HuH-7.5 (cell line): ENCODE data around the gene PKIG.
"Not testable (repeated sequence)": the region's sequence is repeated elsewhere in the genome, so short reads cannot be mapped to it uniquely, and the experiment has no call there.

ENCODE experiments used
- DNase-seq: peaks from one replicate; pipeline ENCODE4 v3.0.0; 2011; ENCODE audit warnings: low spot score

The PKIG gene

DNA sequence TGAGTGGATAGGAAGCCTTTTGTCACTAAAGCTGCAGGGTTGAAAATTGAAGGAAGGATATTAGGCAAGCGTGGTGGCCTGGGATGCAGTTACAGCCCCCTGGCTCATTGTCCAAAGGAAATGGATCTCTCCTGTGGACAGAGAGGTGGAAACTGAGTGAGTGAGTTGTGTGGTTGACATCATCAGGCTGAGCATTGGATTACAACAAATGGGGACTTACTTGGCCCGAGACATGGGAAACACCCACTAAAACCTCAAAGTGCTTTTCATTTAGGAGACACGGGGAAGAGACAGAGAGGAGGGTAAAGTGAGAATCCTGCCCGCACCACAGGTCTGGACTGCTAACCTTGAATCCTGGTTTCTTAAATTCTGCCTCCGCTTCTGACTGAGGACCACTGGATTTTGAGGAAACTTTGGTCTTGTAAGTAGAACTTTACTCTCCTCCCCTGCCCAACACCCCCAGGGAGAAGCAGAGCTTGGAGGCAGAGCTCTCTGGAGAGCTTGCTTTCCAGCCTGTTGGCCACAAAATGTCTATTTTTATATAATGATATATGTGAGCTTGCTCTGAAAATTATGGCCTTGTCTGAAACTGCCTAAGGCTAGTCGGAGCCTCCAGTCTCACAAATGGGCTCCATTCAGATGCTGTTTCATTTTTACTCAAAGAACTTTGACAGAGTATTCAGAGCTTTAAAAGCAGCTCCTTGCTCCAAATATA lies at the start of gene PKIG:
Gene PKIG (plus strand): TSS at position 269 of the 715 bp plus-strand sequence. CDS start 31,978 bp downstream, outside the sequence.
- no peak for DNase-seq

DNA sequence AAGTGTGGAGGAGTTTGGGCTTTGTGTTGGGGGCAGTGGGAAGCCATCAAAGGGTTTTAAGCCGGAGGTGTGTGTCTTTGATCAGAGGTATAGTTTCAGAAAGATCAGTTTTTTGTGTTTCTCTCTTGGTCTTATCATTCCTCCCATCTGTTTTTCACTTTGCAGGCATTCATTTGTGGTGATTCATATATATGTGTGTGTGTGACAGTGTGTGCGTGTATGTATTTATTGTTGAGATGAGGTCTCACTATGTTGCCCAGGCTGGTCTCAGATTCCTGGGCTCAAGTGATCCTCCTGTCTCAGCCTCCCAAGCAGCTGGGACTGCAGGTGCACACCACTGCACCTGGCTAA lies 49.4 kb upstream of the PKIG start:
- DNase-seq = no peak

DNA sequence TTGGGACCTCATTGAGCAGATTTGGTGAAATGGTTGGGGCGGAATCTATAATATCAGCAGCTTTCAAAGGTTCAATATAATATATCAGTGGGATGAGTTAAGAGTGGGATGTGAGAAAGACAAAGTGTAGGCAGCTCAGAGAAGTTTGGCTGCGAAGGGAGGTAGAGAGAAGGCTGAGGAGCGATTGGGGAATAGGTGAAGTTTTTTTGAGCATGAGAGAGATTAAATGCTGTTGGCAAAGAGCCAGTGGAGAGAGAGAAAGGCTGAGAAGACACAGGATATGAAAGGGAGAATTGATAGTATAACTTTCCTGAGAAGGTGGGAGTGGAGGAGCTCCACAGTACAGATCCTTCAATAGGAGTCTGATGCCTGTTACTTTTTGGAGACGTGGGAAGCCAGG lies 48.5 kb upstream of the PKIG start:
- DNase-seq = no peak

DNA sequence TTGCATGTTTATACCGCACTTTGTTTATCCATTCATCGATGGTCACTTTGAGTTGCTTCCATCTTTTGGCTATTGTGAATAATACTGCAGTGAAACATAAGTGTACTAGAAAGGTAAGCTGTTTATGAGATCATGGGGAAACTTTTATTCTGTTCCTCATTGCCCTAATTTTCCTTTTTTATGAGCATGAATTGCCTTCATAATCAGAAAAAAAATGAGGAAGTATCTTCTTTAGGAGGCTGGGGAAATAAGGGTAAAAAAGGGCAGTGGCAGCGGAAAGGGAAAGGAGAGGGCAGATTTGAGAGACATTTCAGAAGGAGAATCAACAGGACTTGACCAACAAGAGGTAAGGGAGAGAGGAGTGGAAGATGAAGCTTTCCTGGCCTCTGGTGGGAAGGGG lies 46.2 kb upstream of the PKIG start:
- no peak for DNase-seq

DNA sequence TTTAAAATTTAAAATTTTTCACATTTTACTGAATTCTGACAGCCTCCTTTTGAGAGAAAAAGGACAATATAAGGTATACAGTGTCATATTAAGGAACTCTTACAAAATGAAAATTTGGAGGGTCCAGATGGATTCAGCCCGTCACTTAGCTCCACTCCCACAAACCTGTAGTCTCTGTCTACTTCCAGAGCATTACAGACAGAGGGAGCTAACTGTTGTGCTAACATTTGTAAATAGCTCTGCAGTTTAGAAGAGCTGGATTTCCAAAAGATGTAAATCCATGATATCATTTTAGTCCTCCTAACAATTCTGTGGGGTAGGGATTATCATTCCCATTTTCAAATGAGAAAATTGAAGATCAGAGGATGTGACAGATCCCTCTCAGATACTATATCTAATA lies 44.4 kb upstream of the PKIG start:
- DNase-seq = no peak

DNA sequence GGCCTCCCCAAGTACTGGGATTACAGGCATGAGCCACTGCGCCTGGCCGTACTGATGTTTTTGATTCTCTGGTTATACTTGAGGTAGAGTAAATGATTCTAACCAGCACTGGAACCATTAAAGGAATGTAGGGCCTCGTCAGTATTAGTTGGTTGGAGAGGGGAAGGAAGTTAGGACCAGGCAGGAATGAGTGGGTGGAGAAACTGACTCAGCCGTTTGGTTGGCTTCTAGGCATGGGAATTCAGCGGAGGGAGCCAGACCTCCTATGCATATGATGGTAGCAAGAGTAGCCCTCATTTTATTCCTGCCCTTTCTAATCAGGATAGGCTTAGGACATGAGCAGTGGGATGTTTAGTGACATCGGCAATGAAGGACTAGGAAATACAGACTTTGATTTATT lies 41.5 kb upstream of the PKIG start:
- no peak for DNase-seq

DNA sequence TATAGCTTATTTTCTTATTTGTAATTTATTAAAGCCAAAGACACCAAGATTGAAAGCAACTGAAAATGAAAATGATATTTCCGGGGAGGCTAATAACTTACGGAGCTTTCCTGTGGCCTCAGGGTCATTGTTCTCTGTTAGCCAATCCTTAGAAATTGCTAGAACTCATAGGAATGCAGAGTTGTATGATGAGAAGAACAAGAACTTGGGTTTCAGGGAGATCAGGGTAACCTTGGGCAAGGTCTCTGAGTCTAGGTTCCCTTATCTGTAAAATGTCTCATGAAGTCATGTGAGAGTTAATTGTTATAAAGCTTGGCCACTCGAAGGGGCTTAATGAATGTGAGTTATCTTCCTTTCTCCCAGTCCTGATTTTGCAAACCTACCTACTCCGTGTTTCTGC lies 40.4 kb upstream of the PKIG start:
- DNase-seq = no peak

DNA sequence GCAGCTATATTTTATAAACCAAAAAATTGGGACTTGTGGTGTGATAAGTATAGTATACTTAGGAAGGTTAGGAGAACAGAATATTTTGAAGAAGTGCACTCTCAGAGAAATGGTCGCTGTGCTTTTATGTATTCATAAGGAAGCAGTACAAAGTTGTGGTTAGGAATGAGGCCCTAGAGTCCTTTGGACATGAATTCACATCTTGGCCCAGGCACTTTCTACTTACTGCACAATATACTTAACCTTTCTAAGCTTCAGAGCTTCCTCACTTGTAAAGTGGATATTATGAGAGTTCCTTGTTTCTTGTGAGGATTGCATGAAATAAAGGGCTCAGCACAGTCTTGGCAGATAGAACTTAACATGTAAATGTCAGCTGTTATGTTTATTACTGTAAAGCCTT lies 39.5 kb upstream of the PKIG start:
- no peak for DNase-seq

DNA sequence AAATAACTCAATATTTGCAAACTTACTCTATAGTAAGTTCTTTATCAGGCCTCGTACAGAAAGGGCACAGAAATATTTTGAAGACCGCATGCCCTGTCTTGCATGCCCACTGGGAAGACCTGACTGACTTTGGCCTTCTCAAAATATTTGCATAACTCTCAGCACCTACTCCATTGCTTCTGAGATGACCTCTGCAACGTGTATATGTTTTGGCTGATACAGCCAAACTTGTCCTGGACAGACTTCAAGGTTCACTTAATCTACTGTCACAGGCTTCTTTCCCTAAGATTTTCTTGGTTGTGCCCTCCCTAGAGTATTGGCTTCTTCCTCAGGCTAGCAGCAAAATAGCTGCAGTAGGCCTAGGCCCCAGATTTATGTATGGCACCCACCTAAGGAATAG lies 39.0 kb upstream of the PKIG start:
- no peak for DNase-seq

DNA sequence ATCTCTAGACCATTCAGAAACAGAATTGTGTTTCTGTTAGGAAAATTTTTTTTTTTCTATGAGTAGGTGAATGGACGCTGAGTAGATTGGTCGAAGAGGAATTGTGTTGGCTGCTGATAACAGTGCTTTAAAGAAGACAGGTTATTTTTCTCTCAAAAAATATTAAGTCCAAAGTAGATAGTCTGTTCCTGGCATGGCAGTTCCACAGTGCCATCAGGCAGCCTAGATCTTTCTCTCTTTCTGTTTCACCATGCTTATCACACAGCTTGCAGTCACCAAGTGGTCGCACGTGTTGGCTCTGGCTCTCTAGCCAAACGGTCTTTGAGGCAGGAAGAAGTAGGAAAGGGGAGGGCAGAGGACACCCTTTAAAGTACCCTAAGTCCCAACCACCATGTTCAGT lies 38.1 kb upstream of the PKIG start:
- DNase-seq = no peak

DNA sequence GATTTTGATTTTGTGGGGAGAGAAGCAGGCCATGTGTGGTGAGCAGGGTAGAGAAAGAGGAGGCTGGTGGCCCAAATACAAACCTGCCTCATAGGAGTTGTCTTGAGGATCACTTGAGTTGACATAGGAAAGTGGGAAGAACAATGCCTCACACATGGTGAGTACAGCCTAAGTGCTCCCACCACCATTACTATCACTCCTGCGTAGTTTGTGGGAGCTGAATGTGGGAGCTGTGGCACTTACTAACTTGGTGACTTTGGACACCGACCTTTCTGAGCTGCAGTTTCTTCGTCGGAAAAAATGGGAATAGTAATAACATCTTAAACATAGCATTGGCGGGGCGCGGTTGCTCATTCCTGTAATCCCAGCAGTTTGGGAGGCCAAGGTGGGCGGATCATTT lies 35.0 kb upstream of the PKIG start:
- no peak for DNase-seq

DNA sequence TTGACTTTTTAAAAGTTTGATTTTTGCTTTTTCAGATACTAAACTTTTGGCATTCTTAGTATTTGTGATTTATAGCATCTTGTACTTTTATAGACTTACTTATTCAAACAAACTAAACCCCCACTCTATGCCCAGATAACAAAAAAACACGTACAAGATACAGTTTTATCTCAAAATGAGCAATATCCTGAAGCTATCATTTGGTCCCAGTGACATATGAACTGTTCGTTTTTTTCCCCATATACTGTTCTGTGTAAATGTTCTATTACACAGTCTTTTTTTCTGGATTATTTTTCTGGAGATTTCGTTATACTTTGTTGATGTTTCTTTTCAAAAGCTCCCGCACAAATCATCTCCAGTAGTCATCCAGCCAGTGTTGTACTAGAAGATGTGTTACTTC lies 33.3 kb upstream of the PKIG start:
- no peak for DNase-seq

DNA sequence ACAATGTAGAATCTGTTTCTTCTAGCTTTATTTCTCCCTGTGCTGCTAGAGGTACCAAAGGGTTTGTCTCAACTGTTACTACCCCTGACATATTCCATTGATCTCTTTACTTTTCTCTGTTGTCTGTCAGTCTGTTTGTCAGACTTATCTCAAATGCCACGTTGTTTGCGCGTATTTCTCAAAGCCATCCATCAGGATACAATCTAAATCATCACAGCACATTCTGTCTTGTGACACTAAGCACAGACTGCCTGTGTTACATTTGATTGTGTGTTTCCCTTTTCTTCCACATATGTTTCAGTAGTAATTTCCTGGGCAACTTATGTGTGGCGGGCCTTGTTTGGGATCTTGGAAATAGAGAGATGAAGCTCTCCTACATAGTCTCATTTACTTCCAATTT lies 30.3 kb upstream of the PKIG start:
- DNase-seq = no peak

DNA sequence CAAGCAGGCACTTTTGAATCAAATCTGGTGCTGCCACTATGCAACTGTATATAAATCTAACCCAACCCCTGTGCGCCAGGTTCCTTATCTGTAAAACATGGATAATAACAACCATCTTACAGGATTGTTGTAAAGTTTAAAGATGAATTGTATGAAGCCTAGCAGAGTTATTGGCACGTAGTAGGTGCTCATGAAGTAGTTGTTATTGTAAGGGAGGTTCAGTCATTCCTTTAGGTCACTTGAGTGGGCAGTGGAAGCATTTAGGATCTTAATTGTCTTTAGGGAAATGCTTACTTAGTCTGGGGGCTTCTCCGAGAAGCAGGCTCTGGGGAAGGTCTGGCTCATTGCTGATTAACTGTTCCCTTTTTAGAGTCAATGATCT lies 29.8 kb upstream of the PKIG start:
- no peak for DNase-seq

DNA sequence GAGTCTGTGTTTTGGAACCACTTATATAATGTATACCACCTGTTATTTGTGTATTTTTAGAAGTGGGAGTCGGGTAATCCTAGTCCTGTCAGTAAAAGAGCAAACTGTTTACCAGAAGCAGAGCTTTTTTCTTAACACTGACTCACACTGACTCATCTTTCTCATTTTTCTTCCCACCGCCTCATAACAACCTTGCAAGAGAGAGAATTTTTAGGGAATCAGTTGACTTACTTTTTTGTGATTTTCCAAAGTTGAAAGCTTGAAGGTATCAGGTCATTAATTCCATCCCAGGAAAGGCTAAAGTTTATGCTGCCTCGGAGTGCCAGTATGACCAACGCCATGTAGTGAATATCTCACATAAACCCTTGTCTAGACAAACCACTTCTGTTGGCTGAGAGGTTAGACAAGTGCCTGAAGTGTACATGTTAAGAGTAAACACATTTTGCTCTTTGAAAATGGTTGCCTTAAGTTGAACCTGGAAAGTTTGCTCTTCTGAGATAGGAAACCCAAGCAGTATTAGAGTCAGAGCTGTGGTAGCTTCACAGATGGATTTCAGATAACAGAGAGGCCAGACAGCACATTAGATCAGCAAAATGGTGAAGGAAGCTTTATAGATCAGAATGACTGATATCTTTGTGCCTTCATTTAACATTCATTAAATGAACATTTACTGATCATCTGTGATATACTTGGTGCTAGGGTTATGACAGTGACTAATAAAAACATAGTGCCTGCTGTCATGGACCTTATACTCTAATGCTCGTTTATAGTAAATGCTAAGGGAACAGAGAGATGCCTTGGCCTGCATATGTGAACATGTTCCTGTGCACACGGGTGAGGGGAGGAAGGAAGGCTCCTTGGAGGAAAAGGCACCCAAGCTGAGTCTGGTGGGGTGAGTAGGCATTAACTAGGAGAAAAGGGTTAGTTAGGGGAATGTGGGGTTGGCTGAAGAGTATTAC lies 29.1 kb upstream of the PKIG start:
- DNase-seq = no peak

DNA sequence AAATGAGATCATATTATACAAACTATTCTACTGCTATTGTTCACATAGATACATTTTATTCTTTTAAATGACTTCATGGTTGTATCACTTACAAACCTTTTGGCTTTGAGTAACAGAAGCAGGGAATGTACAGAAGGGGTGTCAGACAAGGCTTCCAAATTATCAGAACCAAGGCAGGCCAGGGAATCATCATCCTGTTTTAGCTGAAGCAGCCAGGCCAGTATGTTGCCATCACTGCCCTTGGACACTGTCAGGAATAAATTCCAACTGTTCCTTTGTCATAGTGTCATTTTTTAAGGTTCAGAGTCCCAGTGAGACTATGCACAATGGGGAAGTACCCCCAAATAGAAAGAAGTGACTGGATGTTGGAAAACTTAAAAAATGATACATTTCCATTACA lies 23.1 kb upstream of the PKIG start:
- no peak for DNase-seq

DNA sequence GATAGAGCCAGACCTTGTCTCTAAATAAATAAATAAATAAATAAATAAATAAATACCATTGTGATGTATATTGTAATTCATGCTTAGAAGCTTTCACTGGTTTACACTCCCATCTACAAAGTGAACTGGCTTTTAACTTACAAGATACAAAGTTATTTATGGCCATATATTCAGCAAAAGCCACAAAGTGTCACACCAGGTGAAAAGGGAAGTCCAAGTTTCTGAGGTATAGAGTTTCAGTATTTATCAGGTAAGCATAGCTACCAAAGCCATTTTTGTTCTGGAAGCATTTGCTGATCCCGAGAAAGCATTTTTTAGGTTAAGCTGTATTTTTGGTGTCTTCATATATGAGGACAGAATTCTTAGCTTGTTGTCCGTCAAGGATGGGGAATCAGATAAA lies 22.1 kb upstream of the PKIG start:
- no peak for DNase-seq

DNA sequence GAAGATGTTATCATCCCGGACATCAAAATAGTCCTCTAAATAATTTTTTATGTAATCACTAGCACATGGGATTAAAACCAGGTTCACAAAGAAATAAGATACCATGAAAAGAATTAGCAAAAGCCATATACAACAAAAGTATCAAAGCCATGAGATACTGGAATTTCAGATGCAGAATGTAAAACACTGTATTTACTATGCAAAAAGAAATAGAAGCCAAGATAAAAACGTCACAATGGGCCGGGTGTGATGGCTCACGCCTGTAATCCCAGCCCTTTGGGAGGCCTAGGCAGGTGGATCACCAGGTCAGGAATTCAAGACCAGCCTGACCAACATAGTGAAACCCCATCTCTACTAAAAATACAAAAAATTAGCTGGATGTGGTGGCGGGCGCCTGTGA lies 21.6 kb upstream of the PKIG start:
- DNase-seq = not testable (repeated sequence)

DNA sequence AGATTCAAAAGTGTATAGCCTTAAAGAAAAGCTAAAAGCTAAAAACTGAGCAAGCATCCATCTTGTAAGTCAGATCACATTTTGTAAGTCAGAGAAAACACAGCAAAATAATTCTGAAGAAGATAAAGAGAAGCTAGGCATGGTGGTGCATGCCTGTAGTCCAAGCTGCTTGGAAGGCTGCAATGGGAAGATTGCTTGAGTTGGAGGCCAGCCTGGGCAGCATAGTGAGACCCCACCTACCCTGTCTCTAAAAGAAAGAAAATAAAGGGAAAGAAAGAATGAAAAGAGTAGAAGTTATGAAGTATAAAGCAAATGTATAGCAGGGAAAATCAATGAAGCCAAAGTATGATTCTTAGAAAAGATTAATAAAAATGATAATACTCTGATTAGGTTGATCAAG lies 20.5 kb upstream of the PKIG start:
- DNase-seq = no peak

DNA sequence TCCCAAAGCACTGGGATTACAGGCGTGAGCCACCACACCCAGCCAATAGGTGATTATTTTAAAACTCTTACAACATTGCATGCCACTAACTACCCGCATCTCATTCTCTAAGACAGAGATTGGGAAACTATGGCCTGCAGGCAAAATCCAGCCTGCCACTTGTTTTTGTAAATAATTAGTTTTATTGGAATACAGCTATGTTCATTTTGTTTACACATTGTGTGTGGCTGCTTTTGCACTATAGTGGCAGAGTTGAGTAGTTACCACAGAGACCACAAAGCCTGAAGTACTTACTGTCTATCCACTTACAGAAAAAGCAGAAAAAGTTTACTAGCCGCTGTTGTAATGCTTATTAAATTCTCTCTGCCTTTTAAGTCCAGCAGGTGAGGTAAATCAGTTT lies 16.4 kb upstream of the PKIG start:
- DNase-seq = no peak

DNA sequence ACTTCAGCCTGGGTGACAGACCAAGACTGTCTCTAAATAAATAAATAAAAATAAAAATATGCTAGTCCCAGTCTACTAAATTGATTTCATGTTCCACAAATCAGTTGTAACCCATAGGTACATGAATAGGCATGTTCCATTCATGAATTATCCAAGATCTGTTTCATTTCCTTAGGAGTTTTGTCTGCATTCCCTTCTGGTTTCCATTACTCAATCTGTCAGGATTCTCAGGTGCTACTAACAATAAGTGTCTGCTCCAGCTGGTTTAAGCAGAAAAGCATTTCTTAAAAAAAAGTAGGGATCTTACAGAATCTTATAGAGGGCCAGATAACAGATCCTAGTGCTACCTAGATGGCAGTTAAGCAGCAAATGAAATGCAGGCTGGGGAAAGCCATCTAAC lies 15.6 kb upstream of the PKIG start:
- no peak for DNase-seq

DNA sequence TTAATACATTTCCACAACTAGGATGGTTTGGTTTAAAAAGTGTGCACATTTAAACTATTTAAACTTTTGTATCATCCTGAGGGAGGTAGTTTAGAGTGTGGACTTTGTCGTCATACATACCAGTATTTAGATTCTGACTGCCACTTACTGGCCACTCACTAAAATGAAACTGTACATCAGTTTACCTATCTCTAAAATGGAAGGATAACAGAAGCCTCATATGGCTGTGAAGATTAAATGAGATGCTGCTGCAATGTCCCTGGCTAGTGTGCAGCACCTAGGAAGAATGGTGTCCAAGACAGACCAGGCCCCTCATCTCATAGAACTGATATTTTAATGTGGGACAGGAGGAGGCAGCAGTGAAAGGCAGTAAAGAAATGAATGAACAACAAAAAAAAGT lies 12.0 kb upstream of the PKIG start:
- DNase-seq = no peak

DNA sequence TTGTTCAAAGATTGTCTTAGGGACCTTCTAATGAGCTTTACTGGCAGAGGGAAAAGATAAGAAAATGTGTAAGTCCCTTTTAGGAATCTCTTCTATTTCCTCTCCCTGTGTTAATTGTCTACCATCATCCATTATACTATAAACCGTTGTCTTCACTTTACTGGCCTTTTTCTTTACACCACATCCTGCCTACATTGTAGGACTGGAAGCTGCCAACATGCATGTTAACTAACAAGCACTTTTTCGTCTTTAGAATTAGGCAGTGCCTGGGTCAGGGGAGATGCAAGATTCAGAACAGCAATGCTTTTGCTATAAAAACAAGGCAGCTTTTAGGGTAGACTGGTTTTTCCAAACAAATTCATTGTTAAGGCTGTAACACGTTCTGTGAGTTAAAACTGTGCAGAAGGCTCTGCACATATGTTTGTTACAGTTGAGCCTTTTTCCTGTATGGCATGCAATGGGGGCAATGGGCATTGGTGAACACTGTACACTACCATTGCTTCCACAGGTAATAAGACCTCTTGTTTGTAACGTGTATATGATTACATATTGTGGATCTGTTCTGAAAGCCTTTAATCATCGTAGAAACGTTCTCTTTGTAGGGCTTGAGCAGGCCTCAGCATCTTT lies 10.9 kb upstream of the PKIG start:
- DNase-seq = no peak
